ENCODE results near the gene OTOP2.

DNA sequence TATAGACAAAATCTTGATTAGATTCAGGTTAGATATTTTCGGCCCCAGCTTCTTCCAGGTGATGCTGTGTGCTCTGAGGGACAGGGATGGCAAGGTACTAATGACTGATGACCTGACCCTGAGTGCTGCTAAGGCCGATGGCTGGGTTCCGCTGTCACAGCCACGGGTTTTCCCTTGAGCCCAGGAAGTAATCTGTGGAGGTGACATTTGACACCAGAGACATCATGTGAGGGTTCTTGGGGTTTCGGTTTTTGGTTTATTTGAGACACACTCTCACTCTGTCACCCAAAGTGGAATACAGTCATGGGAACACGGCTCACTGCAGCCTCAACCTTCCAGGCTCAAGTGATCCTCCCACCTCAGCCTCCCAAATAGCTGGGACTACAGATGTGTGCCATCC lies 21.5 kb downstream of the OTOP2 start:
- TF ChIP-seq, protein P1, sequence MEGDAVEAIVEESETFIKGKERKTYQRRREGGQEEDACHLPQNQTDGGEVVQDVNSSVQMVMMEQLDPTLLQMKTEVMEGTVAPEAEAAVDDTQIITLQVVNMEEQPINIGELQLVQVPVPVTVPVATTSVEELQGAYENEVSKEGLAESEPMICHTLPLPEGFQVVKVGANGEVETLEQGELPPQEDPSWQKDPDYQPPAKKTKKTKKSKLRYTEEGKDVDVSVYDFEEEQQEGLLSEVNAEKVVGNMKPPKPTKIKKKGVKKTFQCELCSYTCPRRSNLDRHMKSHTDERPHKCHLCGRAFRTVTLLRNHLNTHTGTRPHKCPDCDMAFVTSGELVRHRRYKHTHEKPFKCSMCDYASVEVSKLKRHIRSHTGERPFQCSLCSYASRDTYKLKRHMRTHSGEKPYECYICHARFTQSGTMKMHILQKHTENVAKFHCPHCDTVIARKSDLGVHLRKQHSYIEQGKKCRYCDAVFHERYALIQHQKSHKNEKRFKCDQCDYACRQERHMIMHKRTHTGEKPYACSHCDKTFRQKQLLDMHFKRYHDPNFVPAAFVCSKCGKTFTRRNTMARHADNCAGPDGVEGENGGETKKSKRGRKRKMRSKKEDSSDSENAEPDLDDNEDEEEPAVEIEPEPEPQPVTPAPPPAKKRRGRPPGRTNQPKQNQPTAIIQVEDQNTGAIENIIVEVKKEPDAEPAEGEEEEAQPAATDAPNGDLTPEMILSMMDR (IDR thresholded peaks at IDR 0.05), result no peak
- no peak for TF ChIP-seq POLR2A (IDR thresholded peaks at IDR 0.05)

Data from thyroid gland (tissue), 4 donors.